Measurements from ENCODE around the gene PHLDA1.

The PHLDA1 gene

GRCh38 chr12:76031414-76032042 is at the start of gene PHLDA1:
TSS of gene PHLDA1 (minus strand) at chr12:76031776.
- peak; percentile 96 for DNase-seq

DNA sequence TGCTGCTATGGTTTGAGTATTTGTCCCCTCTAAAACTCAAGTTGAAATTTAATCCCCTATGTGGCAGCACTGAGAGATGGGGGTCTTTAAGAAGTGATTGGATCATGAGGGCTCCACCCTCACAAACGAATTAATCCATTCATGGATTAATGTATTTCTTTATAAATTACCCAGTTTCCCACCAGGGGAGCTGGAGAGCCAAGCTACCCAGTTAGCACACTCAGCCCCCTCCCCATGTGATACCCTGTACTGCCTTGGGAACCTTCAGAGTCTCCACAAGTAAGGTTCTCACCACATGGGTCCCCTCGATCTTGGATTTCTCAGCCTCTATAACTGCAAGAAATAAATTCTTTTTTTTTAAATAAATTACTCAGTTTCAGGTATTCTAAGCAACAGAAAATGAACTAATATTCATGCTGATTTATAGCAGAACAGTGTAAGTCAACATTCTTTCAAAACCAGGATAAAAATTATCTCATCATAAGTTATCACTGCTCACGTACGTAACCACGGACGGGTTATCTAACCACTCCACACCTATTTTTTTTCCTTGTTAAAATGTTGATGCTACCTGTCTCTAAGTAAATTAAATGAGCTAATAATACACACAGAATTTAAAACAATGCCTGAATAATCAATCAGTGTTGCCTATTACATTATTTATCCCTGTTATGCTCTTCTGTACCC is 49.3 kb upstream of the PHLDA1 start:
- DNase-seq = no peak

GRCh38 chr12:76080017-76080728 is 48.6 kb upstream of the PHLDA1 start:
- no peak for DNase-seq

DNA sequence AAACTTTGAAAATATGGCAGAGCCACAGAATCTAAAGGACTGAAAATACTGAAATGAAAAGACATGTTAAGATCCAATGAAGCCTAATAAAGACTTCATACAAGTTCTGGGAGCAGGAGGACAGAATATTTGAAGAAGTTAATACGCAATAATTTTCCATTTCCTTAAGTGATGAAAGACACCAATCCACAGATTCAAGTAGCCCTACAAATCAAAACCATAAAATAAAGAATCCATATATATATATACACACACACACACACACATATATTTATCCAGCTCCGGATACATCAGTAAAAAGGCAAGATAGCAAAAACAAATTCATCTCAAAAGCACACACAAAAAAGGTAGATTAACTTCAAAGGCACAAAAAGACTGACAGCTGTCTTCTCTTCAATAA is 47.2 kb upstream of the PHLDA1 start:
- no peak for DNase-seq

DNA sequence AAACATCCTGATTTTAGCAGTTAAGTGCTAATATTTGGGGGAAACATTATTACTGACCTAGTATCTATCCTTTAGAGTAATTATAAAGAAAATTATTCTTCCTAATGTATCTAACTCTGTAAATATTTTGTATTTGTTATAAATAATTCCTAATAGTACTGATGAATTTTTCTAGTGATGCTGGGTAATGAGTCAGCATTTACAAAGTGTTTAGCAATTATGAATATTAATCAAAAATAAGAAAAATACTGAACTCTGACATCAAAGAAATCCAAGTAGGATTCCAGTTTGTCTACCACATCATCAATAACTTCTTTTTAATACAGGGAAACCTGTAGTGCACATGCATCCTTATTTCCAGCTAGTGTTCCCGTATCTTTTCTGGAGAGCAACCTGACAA is 43.9 kb upstream of the PHLDA1 start:
- no peak for DNase-seq

DNA sequence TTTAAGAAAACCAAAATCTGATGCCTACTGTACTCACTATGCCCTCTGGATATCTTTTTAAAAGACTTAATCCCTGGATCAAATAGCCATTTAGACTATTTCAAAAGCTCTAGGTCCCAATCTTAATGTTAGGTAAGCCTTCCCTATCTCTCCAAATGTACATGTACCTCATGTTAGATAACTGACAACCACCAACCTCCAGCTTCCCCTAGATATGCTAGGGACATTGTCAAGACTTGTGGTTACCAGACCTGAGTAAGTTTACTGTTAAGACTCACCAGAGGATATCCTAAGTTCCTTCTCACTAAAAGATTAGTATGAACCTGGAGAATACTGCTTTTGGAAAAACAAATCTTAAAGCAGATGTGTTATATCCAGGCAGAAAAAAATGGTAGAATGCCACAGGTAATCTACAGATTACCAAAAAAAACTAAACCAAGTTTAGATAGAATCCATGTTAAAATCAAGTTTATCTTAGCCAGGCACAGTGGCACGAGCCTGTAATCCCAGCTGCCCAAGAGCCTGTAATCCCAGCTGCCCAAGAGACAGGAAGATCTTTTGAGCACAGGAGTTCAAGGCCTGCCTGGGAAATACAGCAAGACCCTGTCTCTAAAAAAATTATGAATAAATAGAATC is 43.2 kb upstream of the PHLDA1 start:
- no peak for DNase-seq

DNA sequence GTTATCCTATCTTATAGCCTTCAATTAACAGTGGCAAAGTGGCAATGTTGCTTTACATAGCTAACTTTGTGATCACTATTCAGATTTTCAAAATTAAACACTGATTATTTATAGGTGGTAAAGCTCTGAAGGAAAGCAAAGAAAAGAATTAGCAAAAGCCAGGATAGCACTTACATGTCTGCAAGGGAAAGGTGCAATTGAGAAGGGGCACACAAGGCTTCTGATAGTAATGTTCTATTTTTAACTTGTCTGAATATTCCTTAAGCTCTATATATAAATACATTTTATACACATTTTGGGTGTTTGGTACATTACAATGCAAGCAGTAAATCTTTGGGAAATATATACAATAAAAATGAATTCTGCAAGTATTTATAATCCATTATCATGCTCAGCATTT is 42.0 kb upstream of the PHLDA1 start:
- DNase-seq = no peak

DNA sequence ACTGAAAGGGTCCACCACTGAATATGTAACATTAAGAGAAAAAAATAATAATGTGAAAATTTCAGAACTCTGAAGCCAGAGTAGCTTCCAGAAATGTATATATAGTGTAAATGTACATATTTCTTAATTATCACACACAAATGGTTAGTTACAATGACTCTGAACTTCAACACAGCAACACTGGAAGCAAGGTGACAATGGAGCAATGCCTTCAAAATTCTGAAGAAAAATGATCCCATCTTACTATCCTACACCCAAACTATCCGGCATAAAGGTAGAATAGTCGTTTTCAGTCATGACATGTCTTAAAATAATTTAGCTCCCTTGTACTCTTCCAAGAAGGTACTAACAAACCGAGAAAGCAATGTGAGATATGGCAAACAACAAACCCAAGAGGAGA is 41.0 kb upstream of the PHLDA1 start:
- no peak for DNase-seq

- DNase-seq = no peak
These were observed 37.8 kb upstream of the PHLDA1 start for GRCh38 chr12:76069339-76069738.

GRCh38 chr12:76065917-76066316 is 34.3 kb upstream of the PHLDA1 start:
- no peak for DNase-seq

GRCh38 chr12:76064904-76065303 is 33.3 kb upstream of the PHLDA1 start:
- DNase-seq = no peak

DNA sequence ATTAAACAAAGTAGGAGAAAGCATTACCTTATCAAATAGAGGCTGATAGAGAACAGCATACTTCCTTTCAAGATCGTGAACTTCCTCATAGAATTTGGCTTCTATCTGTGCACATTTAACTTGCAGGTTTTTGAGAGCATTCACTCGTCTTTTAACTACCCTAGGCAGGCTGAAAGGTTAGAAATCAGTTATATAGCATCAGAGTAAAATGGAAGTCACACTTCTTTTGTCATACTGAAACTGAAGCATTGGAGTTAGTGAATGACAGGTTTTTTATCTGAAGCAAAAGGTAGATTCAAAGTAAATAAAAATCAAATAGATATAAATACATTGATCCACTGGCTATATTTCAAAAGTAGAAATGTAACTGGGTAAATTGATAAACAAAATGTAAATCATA is 28.5 kb upstream of the PHLDA1 start:
- no peak for DNase-seq

GRCh38 chr12:76057326-76057725 is 25.8 kb upstream of the PHLDA1 start:
- DNase-seq = no peak

- DNase-seq = no peak
These were observed 23.8 kb upstream of the PHLDA1 start for GRCh38 chr12:76055393-76055792.

DNA sequence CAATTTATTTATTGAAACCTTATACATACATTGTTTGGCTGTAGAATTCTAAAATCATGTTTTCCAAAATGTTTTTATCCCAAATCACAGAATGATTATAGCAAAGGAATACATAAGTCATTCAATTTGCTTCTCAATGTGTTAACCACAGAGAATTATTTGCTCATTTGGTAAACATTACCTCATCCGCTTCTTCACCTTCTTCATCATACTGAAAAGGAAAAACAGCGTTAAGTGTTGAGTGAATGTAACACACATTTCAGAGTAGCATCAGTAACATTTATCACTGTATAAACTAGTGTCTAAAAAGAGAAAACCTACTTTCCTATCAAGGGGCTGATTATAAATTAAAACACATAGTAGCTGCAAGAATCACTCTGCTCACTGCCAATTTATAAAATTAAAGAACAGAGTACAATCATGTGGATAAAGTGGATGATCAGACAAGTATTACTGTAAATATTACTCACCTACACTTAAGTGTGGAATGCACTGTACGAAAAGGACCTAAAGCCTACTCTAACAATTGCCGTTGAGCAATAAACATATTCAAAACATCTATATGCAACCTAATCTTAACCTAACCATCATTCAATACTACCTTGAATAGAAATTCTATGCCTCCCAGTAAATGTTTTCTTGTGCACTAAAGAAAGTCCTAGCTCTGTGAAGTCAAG is 18.1 kb upstream of the PHLDA1 start:
- DNase-seq = no peak

DNA sequence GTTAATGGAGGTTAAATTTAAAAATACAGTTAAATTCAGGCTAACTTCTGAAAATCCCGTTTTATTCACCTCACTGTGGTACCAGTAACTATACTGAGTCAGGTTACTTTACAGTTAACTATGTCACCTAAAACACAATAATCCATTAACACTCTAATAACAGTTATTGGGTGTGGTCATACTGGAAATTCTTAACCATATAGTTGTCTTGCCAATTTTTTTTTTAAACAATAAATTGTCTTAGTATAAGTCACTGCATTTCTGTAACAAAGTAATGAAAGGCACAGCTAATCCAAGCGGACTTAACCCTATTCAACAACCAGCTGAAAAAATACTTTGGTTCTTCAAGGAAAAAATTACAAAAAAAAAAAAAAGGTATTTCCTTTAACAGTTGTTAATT is 16.2 kb upstream of the PHLDA1 start:
- DNase-seq = no peak

DNA sequence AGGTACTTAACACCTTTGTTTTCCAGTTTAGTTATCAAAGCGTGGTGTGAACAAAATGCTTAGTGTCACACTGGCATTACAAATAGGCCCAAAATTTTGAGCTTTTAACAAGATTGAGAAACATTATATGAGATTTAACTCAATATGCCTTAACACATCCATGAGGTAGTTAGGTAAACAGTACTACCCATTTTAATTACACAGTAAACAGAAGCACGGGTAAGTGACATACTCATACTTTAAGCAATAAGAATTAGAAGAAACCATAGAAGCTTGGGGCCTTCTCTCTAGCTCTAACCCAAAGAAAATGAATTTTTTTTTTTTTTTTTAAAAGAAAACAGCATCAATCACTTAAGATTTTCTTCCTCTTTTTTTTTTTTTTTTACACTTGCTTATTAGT is 15.5 kb upstream of the PHLDA1 start:
- no peak for DNase-seq

DNA sequence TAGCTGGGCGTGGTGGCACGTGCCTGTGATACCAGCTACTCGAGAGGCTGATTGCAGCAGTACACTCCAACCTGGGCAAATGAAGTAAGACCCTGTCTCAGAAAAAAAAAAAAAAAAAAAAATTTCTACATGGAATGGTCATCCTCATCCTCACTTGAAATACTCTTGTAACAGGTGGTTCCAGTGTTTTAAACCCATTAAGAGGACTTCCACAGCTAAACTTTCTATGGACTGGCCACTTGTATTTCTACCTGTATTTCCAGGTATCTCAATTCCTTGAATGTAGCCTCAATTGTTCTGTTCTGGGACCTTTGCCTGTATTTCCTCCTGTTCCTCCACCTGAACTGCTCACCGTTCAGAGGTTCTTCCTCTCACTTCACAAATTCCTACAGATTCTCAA is 11.8 kb upstream of the PHLDA1 start:
- DNase-seq = no peak

DNA sequence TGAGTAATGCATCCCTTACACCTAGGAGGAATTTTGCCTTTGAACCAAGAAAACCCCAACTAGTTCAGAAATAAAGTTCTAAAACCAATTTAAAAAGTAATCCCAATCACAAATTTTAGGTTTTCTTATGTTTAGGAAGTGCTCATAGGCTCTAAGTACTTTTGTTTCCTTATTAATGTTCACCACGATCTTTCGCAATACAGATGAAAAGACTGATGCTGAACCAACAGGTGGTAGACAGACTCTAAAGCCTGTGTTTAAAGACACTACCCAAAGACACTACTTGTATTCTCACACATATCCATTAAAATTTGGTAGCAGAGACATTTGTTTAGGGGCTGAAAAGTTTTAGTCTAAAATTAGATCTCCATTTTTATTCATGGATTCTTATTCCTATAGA is 10.6 kb upstream of the PHLDA1 start:
- DNase-seq = no peak

GRCh38 chr12:76041406-76041805 is 9.8 kb upstream of the PHLDA1 start:
- DNase-seq = no peak

- DNase-seq = no peak
These were observed 8.9 kb upstream of the PHLDA1 start for GRCh38 chr12:76040461-76040860.

DNA sequence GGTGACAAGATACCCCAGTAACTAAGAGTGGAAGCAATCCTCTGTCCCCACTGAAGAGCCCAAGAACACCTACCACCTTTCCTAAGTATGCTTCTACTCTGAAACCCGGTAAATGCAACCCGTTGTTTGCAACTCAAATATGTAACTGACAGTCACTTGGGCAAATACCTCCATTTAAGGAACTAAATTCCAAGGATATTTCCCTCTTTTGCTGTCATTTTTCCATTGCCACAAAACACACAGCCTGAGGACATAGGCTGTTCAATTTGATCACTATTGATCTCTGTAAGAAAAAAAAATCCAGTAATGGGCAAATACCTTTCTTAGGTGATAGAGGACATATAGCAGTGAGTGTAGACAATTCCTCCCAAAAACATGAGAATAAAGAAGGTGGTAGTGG is 6.6 kb upstream of the PHLDA1 start:
- no peak for DNase-seq
